K562 (cell line): ENCODE results near the gene LACTB. TPM values are rescaled to one million over a fixed set of nuclear protein-coding genes. Genes with fewer than 3 reads are reported as not detected.

Source experiments
- ATAC-seq: fragments of 200-7000 bp; cut with Tn5 transposase; 3 replicates; pipeline ENCODE4 v1.9.1; 2020; ENCODE audit warnings: moderate library complexity
- BruUV-seq: library from RNA; stranded (reverse); fragments of 400-500 nt; replicated peaks from 2 replicates; lab custom pipeline; 2021; lab: Mats Ljungman, UMichigan
- CTCF ChIA-PET: fragments of 300-600 bp; formaldehyde crosslinking; extraction: SDS; loops from one replicate; lab custom pipeline; 2021; ENCODE audit warnings: low intra/inter-chr PET ratio; lab: Yijun Ruan, JAX
- POLR2A ChIA-PET: fragments of 300-600, 350-650 bp; sonication (Branson Sonifier 250); formaldehyde crosslinking; extraction: SDS; loops from one replicate; lab custom pipeline; 2021; ENCODE audit warnings: antibody characterized with exemption, inconsistent platforms; lab: Yijun Ruan, JAX
- DNase-seq, 4 experiments: peaks; one replicate each; pipeline versions ENCODE4 v3.0.0 to v3.0.0-alpha.2; 2011 to 2018; ENCODE audit warnings: low spot score in 3 of 4, mixed read lengths in 3 of 4; ENCODE audit errors: extremely low read depth in 1 of 4
- FAIRE-seq: peaks from 2 replicates; lab custom pipeline; 2011; peaks lifted over from hg19 to GRCh38; lab: Jason Lieb, UNC
- H2AFZ ChIP-seq: 2 replicates; pipeline ENCODE4 v1.6.0; 2011; ENCODE audit warnings: low read depth, low read length, control low read depth, inconsistent platforms
- H3K27ac ChIP-seq: fragments of 200-600 bp; 3 replicates; pipeline ENCODE4 v1.8.0; 2011; ENCODE audit warnings: low read depth, mild to moderate bottlenecking, control low read depth, inconsistent platforms, low read length, moderate library complexity, mixed read lengths; ENCODE audit errors: extremely low read depth
- H3K27me3 ChIP-seq, 2 experiments: fragments of 300-600 bp in 1 of 2; 2 replicates in 1 of 2; 3 replicates in 1 of 2; pipeline versions ENCODE4 v1.6.0 to v1.8.0; 2011; ENCODE audit warnings: inconsistent platforms in 2 of 2, low read length in 2 of 2, mild to moderate bottlenecking in 1 of 2, mixed read lengths in 1 of 2, moderate library complexity in 1 of 2; ENCODE audit not compliant: control insufficient read depth in 2 of 2, insufficient read depth in 2 of 2
- H3K36me3 ChIP-seq: fragments of 300-600 bp; 3 replicates; pipeline ENCODE4 v1.8.0; 2011; ENCODE audit warnings: mild to moderate bottlenecking, low read length, inconsistent platforms; ENCODE audit not compliant: control insufficient read depth, insufficient read depth
- H3K4me1 ChIP-seq, 2 experiments: fragments of 200-600 bp in 1 of 2; replicated peaks in 1 of 2; 2 replicates in 1 of 2; 3 replicates in 1 of 2; pipeline versions ENCODE4 v1.5.1 to v1.8.0; 2011; ENCODE audit warnings: inconsistent platforms in 2 of 2, low read length in 2 of 2, mild to moderate bottlenecking in 1 of 2, mixed read lengths in 1 of 2, moderate library complexity in 1 of 2; ENCODE audit not compliant: control insufficient read depth in 2 of 2, insufficient read depth in 2 of 2
- H3K4me2 ChIP-seq: 2 replicates; pipeline ENCODE4 v1.6.1; 2011; ENCODE audit warnings: low read length, control low read depth, inconsistent platforms, mixed read lengths; ENCODE audit not compliant: insufficient read depth
- H3K4me3 ChIP-seq: fragments of 200-600 bp; sonication (generic), shearing (Covaris generic); 2 replicates; pipeline ENCODE4 v1.5.1; 2016; ENCODE audit warnings: control low read depth, inconsistent platforms
- H3K79me2 ChIP-seq: fragments of 200-600 bp; 3 replicates; pipeline ENCODE4 v1.8.0; 2011; ENCODE audit warnings: low read length, inconsistent platforms; ENCODE audit not compliant: control insufficient read depth, insufficient read depth
- H3K9ac ChIP-seq, 2 experiments: 2 replicates each; pipeline versions ENCODE4 v1.6.0 to v1.6.1; 2011; ENCODE audit warnings: low read depth in 2 of 2, low read length in 2 of 2, control low read depth in 1 of 2, inconsistent platforms in 1 of 2, mild to moderate bottlenecking in 1 of 2, mixed read lengths in 1 of 2; ENCODE audit not compliant: insufficient read depth in 1 of 2
- H3K9me1 ChIP-seq: one replicate; pipeline ENCODE4 v1.6.0; 2011; ENCODE audit warnings: inconsistent platforms, mild to moderate bottlenecking, low read length, moderate library complexity; ENCODE audit not compliant: control insufficient read depth, insufficient read depth
- H3K9me3 ChIP-seq: replicated peaks from 2 replicates; pipeline ENCODE4 v1.5.1; 2011; ENCODE audit warnings: low read depth, low read length, inconsistent platforms; ENCODE audit not compliant: control insufficient read depth, insufficient read depth
- H4K20me1 ChIP-seq: replicated peaks from 2 replicates; pipeline ENCODE4 v1.6.1; 2011; ENCODE audit warnings: low read length, inconsistent platforms, mixed read lengths; ENCODE audit not compliant: control insufficient read depth, insufficient read depth
- CBX5 ChIP-seq: IDR thresholded peaks from 2 replicates; pipeline ENCODE4 v1.6.1; 2014; ENCODE audit warnings: low read depth, borderline replicate concordance
- HBP1 ChIP-seq: fragments of 450-650 bp; formaldehyde crosslinking; IDR thresholded peaks from 2 replicates; pipeline ENCODE4 v1.4.0; 2022; ENCODE audit warnings: missing genetic modification characterization
- HLTF ChIP-seq: fragments of 450-650 bp; IDR thresholded peaks from 2 replicates; pipeline ENCODE4 v1.6.1; 2016
- IFI16 ChIP-seq: fragments of 250-450 bp; sonication (Bioruptor Pico); IDR thresholded peaks from 2 replicates; pipeline ENCODE4 v2.1.2; 2022; ENCODE audit warnings: mild to moderate bottlenecking, inconsistent platforms
- MCM5 ChIP-seq: fragments of 450-650 bp; IDR thresholded peaks from 2 replicates; pipeline ENCODE4 v1.6.1; 2016; ENCODE audit warnings: low read depth
- SPI1 ChIP-seq: IDR thresholded peaks from 2 replicates; pipeline ENCODE4 v1.6.1; 2011; ENCODE audit warnings: low read depth, low read length, control low read depth, borderline replicate concordance
- TGIF2 ChIP-seq: sonication (generic); formaldehyde crosslinking; IDR thresholded peaks from 2 replicates; pipeline ENCODE4 v1.8.1; 2022; ENCODE audit warnings: mild to moderate bottlenecking, missing genetic modification reagents, moderate library complexity
- ZNF224 ChIP-seq: sonication (generic); formaldehyde crosslinking; IDR thresholded peaks from 2 replicates; pipeline ENCODE4 v1.8.0; 2022; ENCODE audit warnings: mild to moderate bottlenecking, missing genetic modification reagents
- WGBS: fragments of 100-300 bp; shearing (Covaris generic); methylation state at CpG from one replicate; pipeline ENCODE4 v1.1.6; 2016; ENCODE audit warnings: low coverage, mixed read lengths; ENCODE audit not compliant: insufficient coverage; ENCODE audit errors: missing lambda C conversion rate; 5-methylcytosine and 5-hydroxymethylcytosine counted together
- in situ Hi-C: fragments of 300-500 bp; cut with MboI; formaldehyde crosslinking; loops from 4 replicates; pipeline ENCODE4 v1.15.0; 2018; ENCODE audit warnings: inconsistent platforms, mixed read lengths
- intact Hi-C: fragments of 100-400 bp; cut with micrococcal nuclease; formaldehyde crosslinking; loops from 2 replicates; pipeline ENCODE4 v1.14.2; 2022
- polyA plus RNA-seq, 8 experiments: library from polyadenylated mRNA; depleted of rRNA in 4 of 8; stranded (reverse) in 5 of 8; unstranded in 3 of 8; fragments of >200 nt; fragmentation: Nextera tagmentation in 2 of 8; fragmentation: Illumina TruSeq in 1 of 8; extraction: Ambion mirVana in 2 of 8; extraction: Trizol in 1 of 8; gene quantifications; 2 replicates each; pipeline versions ENCODE4 v1.2.1 to v1.2.3, GENCODE V29; 2011 to 2014; ENCODE audit warnings: inconsistent platforms in 1 of 8, missing spikeins in 1 of 8
- total RNA-seq, 7 experiments: library from RNA; depleted of rRNA in 6 of 7; stranded (reverse); fragments of >200 nt in 6 of 7; fragmentation: Illumina TruSeq in 2 of 7; extraction: Trizol in 2 of 7; gene quantifications; 2 replicates each; pipeline versions ENCODE4 v1.2.1 to v1.2.3, GENCODE V29; 2011 to 2021; ENCODE audit warnings: low replicate concordance in 1 of 7

LACTB gene
- total and polyA plus RNA-seq, 9 of the 15 experiments (the other 6 are each of a cell fraction or from before 2014, with no cell fraction given): 3.1 to 15.5 (median 9.8) TPM

DNA sequence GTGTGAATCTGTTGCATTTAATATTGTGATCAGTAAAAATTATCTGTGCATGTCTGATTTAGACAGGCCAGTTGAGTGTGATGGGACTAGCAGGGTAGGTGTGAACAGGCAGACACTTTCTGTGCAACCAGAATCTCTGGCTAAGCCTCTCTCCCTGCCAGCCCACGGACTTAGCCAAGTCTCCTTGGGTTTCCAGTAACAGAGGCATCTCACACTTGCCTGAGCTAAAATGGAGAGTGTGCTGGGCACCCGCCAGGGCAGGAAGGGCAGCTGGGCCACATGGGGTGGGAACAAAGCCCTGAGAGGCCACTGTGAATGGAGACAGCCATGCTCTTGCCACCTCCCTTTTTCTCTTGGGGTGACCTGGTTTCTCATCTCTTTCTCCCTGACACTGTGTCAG, 48.1 kb downstream of the LACTB start:
- H3K9me3 ChIP-seq: no peaks in the 10 kb centered on the region
- DNase-seq (no peak), ATAC-seq (no peak), FAIRE-seq (no peak)
- H3K27ac ChIP-seq: no peak overlapping the region
- POLR2A ChIA-PET: interaction anchor here (0.8 kb wide), 1 partner anchor 107 kb away, joined by 3 read pairs; the partner anchor contains the start of gene APH1B
- H3K36me3 ChIP-seq: no peaks in the 10 kb centered on the region
- H3K9me1 ChIP-seq: no peaks in the 10 kb centered on the region
- no TSS peak for BruUV-seq
- H3K4me3 ChIP-seq: no peak overlapping the region
- H3K4me1 ChIP-seq: no peaks in the 10 kb centered on the region; a peak in 1 of 5 replicates
- no peak overlapping the region for H3K9ac ChIP-seq
- H4K20me1 ChIP-seq: no peaks in the 10 kb centered on the region
- no peaks in the 10 kb centered on the region for H3K27me3 ChIP-seq
- TF ChIP-seq HLTF (no peak), SPI1 (no peak), MCM5 (no peak), HBP1 (no peak), ZNF224 (CRISPR knock-in tag) (no peak), TGIF2 (CRISPR knock-in tag) (no peak), CBX5 (no peak), IFI16 (CRISPR knock-in tag) (no peak)
- in situ Hi-C loops: no loop called here
- H2AFZ ChIP-seq: peak overlapping the region; percentile 36; the same call in 1 of the 2 replicates
- H3K4me2 ChIP-seq: no peak overlapping the region
- intact Hi-C loops: loop anchor here (10.0 kb wide), 1 partner anchor 235 kb away; no protein-coding TSS in a partner anchor
- WGBS: 47% methylated on average over 2 of the region's 2 CpGs
- CTCF ChIA-PET: no interaction called here
- no peaks in the 10 kb centered on the region for H3K79me2 ChIP-seq
